Measurements from ENCODE around the gene NCKAP1.

DNA sequence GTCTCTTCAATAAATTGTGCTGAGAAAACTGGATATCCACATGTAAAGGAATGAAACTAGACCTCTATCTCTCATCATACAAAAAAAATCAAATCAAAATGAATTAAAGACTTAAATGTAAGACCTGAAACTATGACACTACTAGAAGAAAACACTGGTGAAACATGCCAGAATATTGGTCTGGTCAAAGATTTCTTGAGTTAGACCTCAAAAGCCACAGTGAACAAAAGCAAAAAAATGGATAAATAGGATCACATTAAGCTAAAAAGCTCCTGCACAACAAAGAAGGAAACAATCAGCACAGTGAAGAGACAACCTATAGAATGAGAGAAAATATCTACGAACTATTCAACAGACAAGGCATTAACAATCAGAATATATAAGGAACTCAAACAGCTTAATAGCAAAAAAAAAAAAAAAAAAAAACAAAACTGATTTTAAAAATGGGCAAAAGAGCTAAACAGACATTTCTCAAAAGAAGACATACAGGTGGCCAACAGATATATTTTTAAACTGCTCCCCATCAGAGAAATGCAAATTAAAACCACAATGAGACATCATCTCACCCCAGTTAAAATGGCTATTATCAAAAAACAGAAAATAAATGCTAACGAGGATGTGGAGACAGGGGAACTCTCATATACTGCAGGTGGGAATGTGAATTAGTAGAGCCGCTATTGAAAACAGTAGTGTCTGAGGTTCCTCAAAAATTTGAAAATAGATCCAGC is 66.3 kb downstream of the NCKAP1 start:
- no peak for TF ChIP-seq EP300 (IDR thresholded peaks at IDR 0.05)
- TF ChIP-seq, protein P1, sequence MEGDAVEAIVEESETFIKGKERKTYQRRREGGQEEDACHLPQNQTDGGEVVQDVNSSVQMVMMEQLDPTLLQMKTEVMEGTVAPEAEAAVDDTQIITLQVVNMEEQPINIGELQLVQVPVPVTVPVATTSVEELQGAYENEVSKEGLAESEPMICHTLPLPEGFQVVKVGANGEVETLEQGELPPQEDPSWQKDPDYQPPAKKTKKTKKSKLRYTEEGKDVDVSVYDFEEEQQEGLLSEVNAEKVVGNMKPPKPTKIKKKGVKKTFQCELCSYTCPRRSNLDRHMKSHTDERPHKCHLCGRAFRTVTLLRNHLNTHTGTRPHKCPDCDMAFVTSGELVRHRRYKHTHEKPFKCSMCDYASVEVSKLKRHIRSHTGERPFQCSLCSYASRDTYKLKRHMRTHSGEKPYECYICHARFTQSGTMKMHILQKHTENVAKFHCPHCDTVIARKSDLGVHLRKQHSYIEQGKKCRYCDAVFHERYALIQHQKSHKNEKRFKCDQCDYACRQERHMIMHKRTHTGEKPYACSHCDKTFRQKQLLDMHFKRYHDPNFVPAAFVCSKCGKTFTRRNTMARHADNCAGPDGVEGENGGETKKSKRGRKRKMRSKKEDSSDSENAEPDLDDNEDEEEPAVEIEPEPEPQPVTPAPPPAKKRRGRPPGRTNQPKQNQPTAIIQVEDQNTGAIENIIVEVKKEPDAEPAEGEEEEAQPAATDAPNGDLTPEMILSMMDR (IDR thresholded peaks at IDR 0.05) = no peak

All from suprapubic skin (tissue), 3 donors.